MM.1S (cell line): ENCODE measurements around the gene NDUFAF3.

Source experiments
- CTCF ChIP-seq: fragments of 300-600 bp; sonication (generic); IDR thresholded peaks from 2 replicates; pipeline ENCODE4 v1.5.1; 2016; ENCODE audit warnings: antibody characterized with exemption, low read length, mixed read lengths
- EZH2 ChIP-seq: fragments of 300-600 bp; sonication (generic); optimal IDR thresholded peaks from 2 replicates; pipeline ENCODE3; 2017; ENCODE audit warnings: low read depth, mild to moderate bottlenecking, antibody characterized with exemption, low read length, mixed read lengths
- EZH2phosphoT487 ChIP-seq: fragments of 300-600 bp; sonication (generic); IDR thresholded peaks from 2 replicates; pipeline ENCODE4 v1.6.1; 2018; ENCODE audit warnings: antibody characterized with exemption, low read length

- TF ChIP-seq CTCF (no peak), EZH2 (no peak), EZH2phosphoT487 (no peak)
Observed at GRCh38 chr3:49004352-49005302, 17.3 kb upstream of the NDUFAF3 start.
